T-helper 1 cell treated with Interleukin-12 subunit alpha and Interleukin-12 subunit beta and Interleukin-4 antibody, amounts not matched to agents 30 μg/mL and 1 μg/mL, for 36 hours (primary cell): ENCODE measurements around the gene EVL.
"Not testable (repeated sequence)": the region's sequence is repeated elsewhere in the genome, so short reads cannot be mapped to it uniquely, and the experiment has no call there.

Experiments used
- H3K27ac Mint-ChIP-seq: one replicate; pipeline ENCODE4 v1.8.0; 2021; ENCODE audit warnings: mild to moderate bottlenecking, mixed read lengths
- H3K27me3 Mint-ChIP-seq: one replicate; pipeline ENCODE4 v1.8.0; 2021; ENCODE audit warnings: low read depth, mixed read lengths
- H3K36me3 Mint-ChIP-seq: one replicate; pipeline ENCODE4 v1.8.0; 2021; ENCODE audit warnings: low read depth, mixed read lengths
- H3K4me1 Mint-ChIP-seq: one replicate; pipeline ENCODE4 v1.8.0; 2021; ENCODE audit warnings: low read depth, mixed read lengths
- H3K4me3 Mint-ChIP-seq: one replicate; pipeline ENCODE4 v1.8.0; 2021; ENCODE audit warnings: mild to moderate bottlenecking, moderate library complexity, mixed read lengths
- H3K9me3 Mint-ChIP-seq: one replicate; pipeline ENCODE4 v1.8.0; 2021; ENCODE audit warnings: mixed read lengths

EVL gene

GRCh38 chr14:100051543-100051942 is 13.7 kb upstream of the EVL start:
- no peak overlapping the region for H3K27ac Mint-ChIP-seq

DNA sequence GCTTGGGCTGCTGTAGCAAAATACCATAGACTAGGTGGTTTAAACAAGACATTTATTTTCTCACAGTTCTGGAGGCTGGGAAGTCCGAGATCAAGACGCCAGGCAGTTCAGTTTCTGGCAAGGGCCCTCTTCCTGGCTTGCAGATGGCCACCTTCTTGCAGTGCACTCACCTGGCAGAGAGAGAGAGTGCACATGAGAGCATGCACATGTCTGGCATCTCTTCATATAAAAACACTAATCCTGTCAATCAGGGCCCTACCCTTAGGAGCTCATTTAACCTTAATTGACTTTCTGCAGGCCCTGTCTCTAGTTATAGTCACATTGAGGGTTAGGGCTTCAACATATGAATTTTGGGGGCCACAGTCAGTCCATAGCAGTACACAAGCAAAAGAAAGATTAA is 12.4 kb upstream of the EVL start:
- H3K4me1 Mint-ChIP-seq: peaks cover 45% of the 10 kb centered on the region
- no peak overlapping the region for H3K27ac Mint-ChIP-seq
- H3K9me3 Mint-ChIP-seq: no peaks in the 10 kb centered on the region
- no peak overlapping the region for H3K4me3 Mint-ChIP-seq
- H3K27me3 Mint-ChIP-seq: no peaks in the 10 kb centered on the region
- peaks cover 23% of the 10 kb centered on the region for H3K36me3 Mint-ChIP-seq

More at GRCh38 chr14:100051543-100051942, 13.7 kb upstream of the EVL start:
- no peaks in the 10 kb centered on the region for H3K27me3 Mint-ChIP-seq
- H3K36me3 Mint-ChIP-seq: peaks cover 24% of the 10 kb centered on the region
- H3K4me1 Mint-ChIP-seq: peaks cover 33% of the 10 kb centered on the region
- H3K9me3 Mint-ChIP-seq: no peaks in the 10 kb centered on the region
- no peak overlapping the region for H3K4me3 Mint-ChIP-seq

- Mint-ChIP-seq H3K36me3 (peaks cover 27% of the 10 kb centered on the region), H3K4me3 (no peak overlapping the region), H3K9me3 (no peaks in the 10 kb centered on the region), H3K4me1 (peaks cover 49% of the 10 kb centered on the region), H3K27ac (no peak overlapping the region), H3K27me3 (no peaks in the 10 kb centered on the region)
Measured at GRCh38 chr14:100054316-100055075, 10.7 kb upstream of the EVL start.

- Mint-ChIP-seq H3K4me1 (peaks cover 55% of the 10 kb centered on the region), H3K27ac (no peak overlapping the region), H3K36me3 (peaks cover 32% of the 10 kb centered on the region), H3K27me3 (no peaks in the 10 kb centered on the region), H3K4me3 (no peak overlapping the region), H3K9me3 (no peaks in the 10 kb centered on the region)
Measured at GRCh38 chr14:100056431-100056830, 8.8 kb upstream of the EVL start.

DNA sequence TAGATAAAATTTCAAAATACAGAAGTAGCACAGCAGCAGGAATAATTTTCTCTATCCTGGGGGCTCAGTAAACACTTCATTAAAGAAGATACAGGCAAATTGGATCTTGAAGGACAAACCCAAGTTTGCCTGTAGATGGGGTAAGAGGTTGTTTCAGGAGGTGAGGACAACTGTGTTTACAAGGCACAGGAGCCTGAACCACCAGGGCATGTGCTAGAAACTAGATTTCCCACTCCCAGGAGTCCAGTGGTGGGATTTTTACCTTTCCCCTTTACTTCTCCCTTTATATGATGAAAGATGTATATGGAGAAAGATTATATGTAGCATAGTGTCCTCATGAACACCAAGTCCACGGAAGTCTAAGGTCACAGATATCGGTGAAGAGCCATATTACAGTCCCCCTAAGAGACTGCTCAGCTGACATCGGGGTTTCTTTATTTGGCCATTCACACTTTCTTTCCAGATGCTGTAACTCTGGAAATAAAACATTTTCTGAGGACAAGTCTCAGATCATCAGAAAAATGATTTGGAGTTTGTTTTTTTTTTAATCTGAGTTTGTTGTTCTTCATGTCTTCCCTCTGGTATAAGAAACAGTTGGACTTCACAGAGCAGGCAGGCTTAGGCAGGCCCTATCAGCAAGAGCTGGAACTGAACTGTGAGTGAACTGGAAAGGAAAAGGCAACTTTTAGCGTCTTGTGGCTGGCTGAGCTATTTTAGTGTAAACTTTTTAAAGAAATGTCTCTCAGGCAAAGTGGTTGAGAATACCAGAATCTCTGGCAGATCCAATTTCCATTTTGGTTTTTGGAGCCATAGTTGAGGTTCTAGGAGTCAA is 8.0 kb upstream of the EVL start:
- Mint-ChIP-seq H3K4me3 (peak overlapping the region; percentile 71), H3K27me3 (no peaks in the 10 kb centered on the region), H3K4me1 (peaks cover 57% of the 10 kb centered on the region), H3K36me3 (peaks cover 29% of the 10 kb centered on the region), H3K27ac (peak overlapping the region; percentile 81), H3K9me3 (no peaks in the 10 kb centered on the region)

GRCh38 chr14:100058777-100059437 is 6.3 kb upstream of the EVL start:
- Mint-ChIP-seq H3K27ac (peak overlapping the region; percentile 87), H3K27me3 (no peaks in the 10 kb centered on the region), H3K4me3 (peak overlapping the region; percentile 80), H3K4me1 (peaks cover 74% of the 10 kb centered on the region), H3K9me3 (no peaks in the 10 kb centered on the region), H3K36me3 (peaks cover 27% of the 10 kb centered on the region)

DNA sequence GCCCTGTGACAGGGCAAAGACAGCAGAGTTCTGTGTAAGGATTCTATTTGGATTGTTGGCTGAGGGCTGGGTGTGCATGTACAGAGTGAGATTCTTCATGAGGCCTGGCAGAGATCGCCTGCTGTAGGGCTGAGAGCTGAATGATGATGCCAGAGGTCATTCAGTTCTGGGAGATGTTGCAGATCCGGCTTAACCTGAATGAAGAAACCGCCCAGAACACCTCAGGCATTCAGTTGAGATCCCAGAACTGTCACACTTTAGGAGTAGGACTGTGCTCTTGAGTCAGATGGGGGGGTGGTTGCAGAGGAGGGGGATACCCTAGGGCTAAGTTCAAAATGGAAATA is 5.8 kb upstream of the EVL start:
- H3K36me3 Mint-ChIP-seq: peaks cover 27% of the 10 kb centered on the region
- H3K9me3 Mint-ChIP-seq: no peaks in the 10 kb centered on the region
- no peaks in the 10 kb centered on the region for H3K27me3 Mint-ChIP-seq
- peak overlapping the region; percentile 87 for H3K27ac Mint-ChIP-seq
- H3K4me1 Mint-ChIP-seq: peaks cover 76% of the 10 kb centered on the region
- peak overlapping the region; percentile 80 for H3K4me3 Mint-ChIP-seq

- H3K27me3 Mint-ChIP-seq: no peaks in the 10 kb centered on the region
- H3K36me3 Mint-ChIP-seq: peaks cover 18% of the 10 kb centered on the region
- peak overlapping the region; percentile 80 for H3K4me3 Mint-ChIP-seq
- H3K9me3 Mint-ChIP-seq: no peaks in the 10 kb centered on the region
- H3K27ac Mint-ChIP-seq: peak overlapping the region; percentile 86
- H3K4me1 Mint-ChIP-seq: peaks cover 69% of the 10 kb centered on the region
Measured at GRCh38 chr14:100060760-100061159, 4.5 kb upstream of the EVL start.

- Mint-ChIP-seq H3K9me3 (no peaks in the 10 kb centered on the region), H3K27ac (peak overlapping the region; percentile 97)
Measured at GRCh38 chr14:100062590-100062989, 2.6 kb upstream of the EVL start.

GRCh38 chr14:100063314-100063941 is 1.8 kb upstream of the EVL start:
- peaks cover 58% of the 10 kb centered on the region for H3K4me1 Mint-ChIP-seq
- peaks cover 36% of the 10 kb centered on the region for H3K36me3 Mint-ChIP-seq
- H3K9me3 Mint-ChIP-seq: no peaks in the 10 kb centered on the region
- no peaks in the 10 kb centered on the region for H3K27me3 Mint-ChIP-seq
- peak overlapping the region; percentile 97 for H3K27ac Mint-ChIP-seq
- peak overlapping the region; percentile 52 for H3K4me3 Mint-ChIP-seq

More at GRCh38 chr14:100062590-100062989, 2.6 kb upstream of the EVL start:
- Mint-ChIP-seq H3K4me1 (peaks cover 59% of the 10 kb centered on the region), H3K27me3 (no peaks in the 10 kb centered on the region), H3K4me3 (peak overlapping the region; percentile 52), H3K36me3 (peaks cover 27% of the 10 kb centered on the region)

- H3K36me3 Mint-ChIP-seq: peaks cover 37% of the 10 kb centered on the region
- H3K4me3 Mint-ChIP-seq: peak overlapping the region; percentile 93
- not testable (repeated sequence) for H3K27me3 Mint-ChIP-seq, H3K9me3 Mint-ChIP-seq
- H3K4me1 Mint-ChIP-seq: peaks cover 57% of the 10 kb centered on the region
- peak overlapping the region; percentile 97 for H3K27ac Mint-ChIP-seq
Measured at GRCh38 chr14:100064335-100065092, 708 bp upstream of the EVL start.

GRCh38 chr14:100065942-100066574 is 836 bp downstream of the EVL start:
- no peaks in the 10 kb centered on the region for H3K27me3 Mint-ChIP-seq
- peak overlapping the region; percentile 97 for H3K27ac Mint-ChIP-seq
- no peaks in the 10 kb centered on the region for H3K9me3 Mint-ChIP-seq
- peaks cover 56% of the 10 kb centered on the region for H3K4me1 Mint-ChIP-seq
- H3K36me3 Mint-ChIP-seq: peaks cover 43% of the 10 kb centered on the region
- peak overlapping the region; percentile 93 for H3K4me3 Mint-ChIP-seq

DNA sequence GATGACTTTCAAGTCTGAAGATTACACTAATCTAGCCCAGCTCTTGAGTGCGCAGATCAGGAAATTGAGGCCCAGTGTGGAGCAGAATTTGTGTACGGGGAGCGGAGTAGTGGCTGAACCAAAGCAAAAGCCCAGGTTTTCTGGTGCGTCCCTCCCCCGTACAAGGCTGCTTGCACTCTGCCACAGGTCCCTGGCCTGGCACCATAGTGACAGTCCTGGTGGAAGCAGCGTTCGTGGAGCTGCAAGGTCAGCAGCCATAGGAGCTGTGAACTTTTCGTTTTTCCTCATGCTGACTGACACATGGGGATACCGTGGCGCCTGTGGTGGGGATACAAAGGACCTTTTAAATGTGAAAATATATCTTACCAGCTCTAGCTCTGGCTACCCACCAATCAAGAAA is 1.7 kb downstream of the EVL start:
- H3K36me3 Mint-ChIP-seq: peaks cover 48% of the 10 kb centered on the region
- no peaks in the 10 kb centered on the region for H3K27me3 Mint-ChIP-seq
- H3K9me3 Mint-ChIP-seq: no peaks in the 10 kb centered on the region
- H3K27ac Mint-ChIP-seq: peak overlapping the region; percentile 97
- H3K4me1 Mint-ChIP-seq: peaks cover 55% of the 10 kb centered on the region
- peak overlapping the region; percentile 93 for H3K4me3 Mint-ChIP-seq
